Fibroblast of lung (primary cell): ENCODE data around the gene C5orf15. TPM values are rescaled to one million over a fixed set of nuclear protein-coding genes. Genes with fewer than 3 reads are reported as not detected.

Experiments
- DNase-seq, 2 donors: peaks; one replicate each; pipeline versions ENCODE4 v3.0.0 to v3.0.0-alpha.2; 2010; ENCODE audit warnings: low read depth in 2 of 2
- H2AFZ ChIP-seq: 2 replicates; pipeline ENCODE4 v1.5.1; 2012; ENCODE audit warnings: low read length, control low read depth, inconsistent platforms
- H3K27ac ChIP-seq: 2 replicates; pipeline ENCODE4 v1.5.1; 2011; ENCODE audit warnings: low read length, control low read depth; ENCODE audit not compliant: insufficient read depth
- H3K27me3 ChIP-seq: 2 replicates; pipeline ENCODE4 v1.5.1; 2011; ENCODE audit warnings: mild to moderate bottlenecking, low read length; ENCODE audit not compliant: control insufficient read depth, insufficient read depth
- H3K36me3 ChIP-seq: 2 replicates; pipeline ENCODE4 v1.5.1; 2011; ENCODE audit warnings: low read length; ENCODE audit not compliant: control insufficient read depth, insufficient read depth
- H3K4me1 ChIP-seq: 2 replicates; pipeline ENCODE4 v1.5.1; 2011; ENCODE audit warnings: low read length; ENCODE audit not compliant: control insufficient read depth, insufficient read depth; ENCODE audit errors: extremely low read depth
- H3K4me2 ChIP-seq: 2 replicates; pipeline ENCODE4 v1.5.1; 2011; ENCODE audit warnings: low read length, control low read depth; ENCODE audit not compliant: insufficient read depth; ENCODE audit errors: extremely low read depth
- H3K4me3 ChIP-seq, 4 experiments: fragments of 200-600 bp in 1 of 4; sonication (generic) in 1 of 4; replicated peaks in 1 of 4; 2 replicates each; pipeline ENCODE4 v1.5.1; 2011 to 2016; ENCODE audit warnings: low read length in 4 of 4, low read depth in 3 of 4, mild to moderate bottlenecking in 3 of 4, control low read depth in 2 of 4, inconsistent platforms in 1 of 4, mixed read lengths in 1 of 4; ENCODE audit not compliant: insufficient read depth in 1 of 4; ENCODE audit errors: control extremely low read depth in 1 of 4
- H3K79me2 ChIP-seq: 2 replicates; pipeline ENCODE4 v1.5.1; 2012; ENCODE audit warnings: mild to moderate bottlenecking, low read length, inconsistent platforms; ENCODE audit not compliant: control insufficient read depth, insufficient read depth
- H3K9ac ChIP-seq: 2 replicates; pipeline ENCODE4 v1.5.1; 2011; ENCODE audit warnings: mild to moderate bottlenecking, low read length, control low read depth; ENCODE audit not compliant: insufficient read depth
- H3K9me3 ChIP-seq: 2 replicates; pipeline ENCODE4 v1.5.1; 2012; ENCODE audit warnings: low read depth, low read length; ENCODE audit not compliant: control insufficient read depth, insufficient read depth
- H4K20me1 ChIP-seq: 2 replicates; pipeline ENCODE4 v1.5.1; 2011; ENCODE audit warnings: low read length; ENCODE audit not compliant: control insufficient read depth, insufficient read depth; ENCODE audit errors: extremely low read depth
- CTCF ChIP-seq, 2 donors: IDR thresholded peaks in 1 of 2; conservative IDR thresholded peaks in 1 of 2; 1 replicate in 1 of 2; 2 replicates in 1 of 2; pipeline ENCODE4 v1.5.1; 2011 to 2012; ENCODE audit warnings: low read length in 2 of 2, control low read depth in 1 of 2, inconsistent platforms in 1 of 2, low read depth in 1 of 2, mild to moderate bottlenecking in 1 of 2
- EZH2 ChIP-seq: IDR thresholded peaks from 2 replicates; pipeline ENCODE4 v1.5.1; 2012; ENCODE audit warnings: low read length, control low read depth, mild to moderate bottlenecking; ENCODE audit errors: missing control alignments
- polyA plus RNA-seq, 2 donors: library from polyadenylated mRNA; depleted of rRNA in 1 of 2; stranded (reverse) in 1 of 2; unstranded in 1 of 2; fragments of >200 nt; gene quantifications; 2 replicates each; pipeline ENCODE4 v1.2.1, GENCODE V29; 2011 to 2012; ENCODE audit warnings: missing spikeins in 1 of 2
- total RNA-seq: library from RNA; depleted of rRNA; stranded (reverse); fragments of >200 nt; gene quantifications from 2 replicates; pipeline ENCODE4 v1.2.1, GENCODE V29; 2014

C5orf15 gene
- total and polyA plus RNA-seq, 2 donors (not counting 1 experiment from before 2014, with no cell fraction given), result 43.1 to 111 TPM

DNA sequence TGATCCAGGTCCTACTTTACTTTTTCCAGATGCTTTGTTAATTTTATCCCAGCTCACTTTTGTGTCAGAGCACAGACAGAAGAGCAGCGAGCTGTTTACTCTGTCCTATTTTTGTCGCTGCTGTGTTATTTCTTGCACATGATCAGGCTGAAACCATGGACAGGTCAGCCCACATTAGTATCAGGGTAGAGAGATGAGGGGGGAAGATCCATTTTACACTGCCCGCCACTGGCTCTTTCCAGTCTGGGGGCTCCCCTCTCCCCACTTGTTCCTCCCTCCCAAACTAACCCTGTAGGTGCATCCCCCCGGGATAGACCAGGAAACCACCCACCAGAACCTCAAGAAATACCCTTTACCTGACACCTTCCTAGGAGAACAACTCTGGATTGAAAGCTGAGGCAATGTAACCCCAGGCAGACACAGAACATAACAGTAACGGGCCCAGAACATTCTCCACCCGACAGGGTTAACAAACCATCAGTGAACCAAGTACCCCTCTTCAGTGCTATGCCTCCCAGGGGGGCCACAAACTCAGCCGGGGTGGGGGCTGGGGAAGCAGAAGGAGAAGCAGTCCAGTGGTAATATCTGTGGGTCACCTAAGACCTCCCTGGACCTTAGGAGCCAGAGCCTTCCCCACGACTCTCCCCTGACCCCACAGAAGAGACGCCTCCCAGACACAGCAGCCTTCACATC is 26.0 kb upstream of the C5orf15 start:
- TF ChIP-seq EZH2 (no peak), CTCF (conservative IDR thresholded peaks at IDR 0.05 in 1 of 2, IDR thresholded peaks at IDR 0.05 in 1 of 2; ENCODE audit: low read depth in 1 of 2, low read length in 2 of 2) (no peak)
- no peak overlapping the region for H3K4me3 ChIP-seq
- H3K9ac ChIP-seq, result no peak overlapping the region
- H3K9me3 ChIP-seq, result no peaks in the 10 kb centered on the region
- no peak for DNase-seq
- no peaks in the 10 kb centered on the region for H3K27me3 ChIP-seq
- H3K27ac ChIP-seq, result no peak overlapping the region
- H3K36me3 ChIP-seq, result peaks cover 10% of the 10 kb centered on the region
- no peak overlapping the region for H2AFZ ChIP-seq
- H3K79me2 ChIP-seq, result peaks cover 88% of the 10 kb centered on the region
- peaks cover 4% of the 10 kb centered on the region for H4K20me1 ChIP-seq
- H3K4me2 ChIP-seq, result no peak overlapping the region
- H3K4me1 ChIP-seq, result peaks cover 16% of the 10 kb centered on the region

- Histone ChIP-seq H2AFZ (no peak overlapping the region), H3K9ac (no peak overlapping the region), H3K27ac (no peak overlapping the region), H3K79me2 (peaks cover 82% of the 10 kb centered on the region), H3K4me2 (peak overlapping the region; percentile 19), H3K27me3 (no peaks in the 10 kb centered on the region), H3K4me1 (peaks cover 16% of the 10 kb centered on the region), H3K4me3 (no peak overlapping the region), H3K9me3 (no peaks in the 10 kb centered on the region), H4K20me1 (peaks cover 4% of the 10 kb centered on the region), H3K36me3 (peaks cover 13% of the 10 kb centered on the region)
- TF ChIP-seq CTCF (conservative IDR thresholded peaks at IDR 0.05 in 1 of 2, IDR thresholded peaks at IDR 0.05 in 1 of 2; ENCODE audit: low read depth in 1 of 2, low read length in 2 of 2) (no peak), EZH2 (no peak)
- peak; percentile 73 to 77 for DNase-seq
Observed at GRCh38 chr5:133993185-133993936, 24.9 kb upstream of the C5orf15 start.

GRCh38 chr5:133992429-133993155 is 24.2 kb upstream of the C5orf15 start:
- Histone ChIP-seq H3K9me3 (no peaks in the 10 kb centered on the region), H3K4me2 (peak overlapping the region; percentile 19)
- no peak for DNase-seq

More at GRCh38 chr5:133992429-133993155, 24.2 kb upstream of the C5orf15 start:
- no peaks in the 10 kb centered on the region for H3K27me3 ChIP-seq
- H2AFZ ChIP-seq, result no peak overlapping the region
- H3K27ac ChIP-seq, result no peak overlapping the region
- no peak overlapping the region for H3K9ac ChIP-seq
- peaks cover 4% of the 10 kb centered on the region for H4K20me1 ChIP-seq
- no peak for TF ChIP-seq EZH2
- no peak for TF ChIP-seq CTCF (conservative IDR thresholded peaks at IDR 0.05 in 1 of 2, IDR thresholded peaks at IDR 0.05 in 1 of 2; ENCODE audit: low read depth in 1 of 2, low read length in 2 of 2)
- H3K4me1 ChIP-seq, result peaks cover 16% of the 10 kb centered on the region
- peaks cover 13% of the 10 kb centered on the region for H3K36me3 ChIP-seq
- peaks cover 75% of the 10 kb centered on the region for H3K79me2 ChIP-seq
- no peak overlapping the region for H3K4me3 ChIP-seq
